GM19467 (cell line): ENCODE measurements around the gene PTPRA.
A peak's percentile ranks its signal among the peaks of the same experiment; 100 is the strongest.

ENCODE experiments used
- ATAC-seq: cut with Tn5 transposase; IDR thresholded peaks from one replicate; pipeline ENCODE4 v1.9.1; 2021; ENCODE audit warnings: mild to moderate bottlenecking, moderate library complexity; ENCODE audit not compliant: unreplicated experiment

The PTPRA gene

GRCh38 chr20:2851086-2851485, 22.2 kb upstream of the PTPRA start:
- no peak for ATAC-seq

GRCh38 chr20:2858591-2858990, 14.7 kb upstream of the PTPRA start:
- ATAC-seq, result no peak

GRCh38 chr20:2859330-2860121, 13.8 kb upstream of the PTPRA start:
- ATAC-seq, result no peak

- no peak for ATAC-seq
These were observed 8.7 kb upstream of the PTPRA start for GRCh38 chr20:2864626-2865025.

- no peak for ATAC-seq
These were observed 8.2 kb upstream of the PTPRA start for GRCh38 chr20:2865101-2865500.

GRCh38 chr20:2865630-2866029, 7.7 kb upstream of the PTPRA start:
- no peak for ATAC-seq

- no peak for ATAC-seq
These were observed 7.0 kb upstream of the PTPRA start for GRCh38 chr20:2866236-2866635.

GRCh38 chr20:2867081-2867864, 6.0 kb upstream of the PTPRA start:
- no peak for ATAC-seq

- ATAC-seq, result no peak
These were observed 3.9 kb upstream of the PTPRA start for GRCh38 chr20:2869381-2869780.

GRCh38 chr20:2871111-2871465, 2.2 kb upstream of the PTPRA start:
- no peak for ATAC-seq

- ATAC-seq, result no peak
These were observed 1.4 kb upstream of the PTPRA start for GRCh38 chr20:2871661-2872458.

- ATAC-seq, result peak; percentile 14
These were observed 747 bp upstream of the PTPRA start for GRCh38 chr20:2872459-2873009.

GRCh38 chr20:2873747-2874041, 413 bp downstream of the PTPRA start:
- ATAC-seq, result no peak

GRCh38 chr20:2874456-2874855, 1.2 kb downstream of the PTPRA start:
- ATAC-seq, result no peak

GRCh38 chr20:2875690-2876203, 2.5 kb downstream of the PTPRA start:
- no peak for ATAC-seq

- ATAC-seq, result no peak
These were observed 5.2 kb downstream of the PTPRA start for GRCh38 chr20:2878515-2878914.

- ATAC-seq, result no peak
These were observed 5.9 kb downstream of the PTPRA start for GRCh38 chr20:2879146-2879545.

GRCh38 chr20:2880650-2881049, 7.4 kb downstream of the PTPRA start:
- no peak for ATAC-seq

- ATAC-seq, result no peak
These were observed 10.7 kb downstream of the PTPRA start for GRCh38 chr20:2883726-2884637.

GRCh38 chr20:2887715-2888114, 14.4 kb downstream of the PTPRA start:
- ATAC-seq, result no peak
